Activated T-cell treated with anti-CD3 and anti-CD28 coated beads for 48 hours (primary cell): ENCODE measurements around the gene TBC1D9B.

Source experiments
- DNase-seq: peaks from one replicate; pipeline ENCODE4 v3.0.0-alpha.2; 2020; ENCODE audit warnings: low read depth

TBC1D9B gene

DNA sequence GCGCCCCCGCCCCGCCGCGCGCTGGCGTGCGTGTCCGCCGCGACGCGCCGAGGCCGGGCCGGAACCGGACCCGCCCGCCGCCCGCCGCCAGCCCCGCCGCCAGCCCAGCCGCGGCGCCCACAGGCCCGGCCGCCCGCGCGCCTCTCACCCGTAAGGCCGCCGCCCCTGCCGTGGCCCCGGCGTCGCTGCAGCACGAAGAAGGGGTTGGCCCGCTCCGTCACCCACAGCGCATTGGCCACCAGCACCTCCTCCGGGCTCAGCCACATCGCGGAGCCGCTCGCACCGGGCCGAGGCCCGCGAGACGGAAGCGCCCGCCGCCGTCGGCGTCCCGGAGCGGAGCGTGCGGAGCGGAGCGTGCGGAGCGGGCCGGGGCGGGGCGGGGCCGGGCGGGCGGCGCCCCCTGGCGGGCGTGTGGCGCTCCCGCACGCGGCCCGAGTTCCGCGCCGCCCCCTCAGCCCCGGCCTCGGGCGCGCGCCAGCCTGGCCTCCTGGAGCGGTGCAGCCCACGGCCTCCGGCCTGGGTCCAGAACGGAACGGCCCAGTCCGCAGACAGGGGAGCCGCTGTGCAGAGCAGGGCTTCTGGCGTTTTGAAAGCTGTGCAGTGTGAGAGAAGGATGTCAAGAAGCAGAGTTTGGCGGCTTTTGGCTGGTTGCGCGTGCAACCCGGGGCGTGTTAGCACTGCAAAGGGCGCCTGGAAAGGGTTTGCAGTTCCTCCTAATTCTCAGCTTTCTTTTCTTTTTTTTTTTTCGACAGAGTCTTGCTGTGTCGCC lies at the start of gene TBC1D9B:
Gene TBC1D9B, minus strand, starts transcription at position 342 of the 769 bp plus-strand sequence. Its CDS starts 76 bp downstream, at position 266.
- DNase-seq, result peak; percentile 65

- no peak for DNase-seq
Measured at GRCh38 chr5:179955630-179956029, 47.9 kb upstream of the TBC1D9B start.

- DNase-seq, result no peak
Measured at GRCh38 chr5:179955062-179955461, 47.4 kb upstream of the TBC1D9B start.

GRCh38 chr5:179954434-179954833 lies 46.7 kb upstream of the TBC1D9B start:
- DNase-seq, result no peak

GRCh38 chr5:179953987-179954386 lies 46.3 kb upstream of the TBC1D9B start:
- no peak for DNase-seq

- no peak for DNase-seq
Measured at GRCh38 chr5:179936976-179937681, 29.4 kb upstream of the TBC1D9B start.

DNA sequence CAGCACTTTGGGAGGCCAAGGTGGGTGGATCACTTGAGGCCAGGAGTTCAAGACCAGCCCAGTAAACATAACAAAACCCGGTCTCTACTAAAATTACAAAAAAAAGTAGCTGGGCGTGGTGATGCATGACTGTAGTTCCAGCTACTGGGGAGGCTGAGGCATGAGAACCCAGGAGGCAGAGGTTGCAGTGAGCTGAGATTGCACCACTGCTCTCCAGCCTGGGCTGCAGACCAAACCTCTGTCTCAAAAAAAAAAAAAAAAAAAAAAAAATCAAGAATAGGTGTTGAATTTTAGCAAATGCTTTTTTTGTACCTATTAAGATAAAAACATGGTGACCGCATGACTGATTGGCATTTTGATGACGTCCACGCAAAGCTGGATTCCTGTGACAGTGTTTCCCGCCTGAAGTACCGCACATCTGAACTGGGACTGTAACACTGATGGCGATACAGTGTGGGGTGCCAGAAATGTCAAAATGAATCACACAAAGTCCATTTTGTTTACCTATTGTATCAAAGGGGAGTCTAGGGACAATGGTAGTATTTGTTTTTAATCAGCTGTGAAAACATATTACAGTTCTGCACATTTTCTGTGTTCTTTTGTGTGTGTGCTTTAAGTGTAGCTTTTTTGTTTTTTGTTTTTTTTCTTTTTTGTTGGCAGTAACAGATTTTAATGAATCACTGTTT lies 23.2 kb upstream of the TBC1D9B start:
- no peak for DNase-seq

DNA sequence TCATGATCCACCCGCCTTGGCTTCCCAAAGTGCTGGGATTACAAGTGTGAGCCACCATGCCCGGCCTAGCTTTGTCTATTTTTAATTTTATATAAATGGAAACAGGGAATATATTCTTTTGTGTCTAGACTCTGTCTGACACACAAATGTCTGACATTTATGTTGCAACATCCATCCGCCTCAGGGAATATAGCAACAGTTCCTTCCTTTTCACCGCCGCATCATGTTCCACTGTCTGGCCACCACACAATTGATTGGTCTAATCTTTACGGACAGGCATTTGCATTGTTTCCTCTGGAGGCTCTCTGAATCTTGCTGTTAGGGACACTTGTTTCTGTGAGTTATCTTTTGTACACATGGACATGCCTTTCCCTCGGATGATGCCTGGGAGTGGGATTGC lies 20.1 kb upstream of the TBC1D9B start:
- DNase-seq, result no peak

- DNase-seq, result no peak
Measured at GRCh38 chr5:179926657-179927056, 19.0 kb upstream of the TBC1D9B start.

- no peak for DNase-seq
Measured at GRCh38 chr5:179923436-179923835, 15.7 kb upstream of the TBC1D9B start.

DNA sequence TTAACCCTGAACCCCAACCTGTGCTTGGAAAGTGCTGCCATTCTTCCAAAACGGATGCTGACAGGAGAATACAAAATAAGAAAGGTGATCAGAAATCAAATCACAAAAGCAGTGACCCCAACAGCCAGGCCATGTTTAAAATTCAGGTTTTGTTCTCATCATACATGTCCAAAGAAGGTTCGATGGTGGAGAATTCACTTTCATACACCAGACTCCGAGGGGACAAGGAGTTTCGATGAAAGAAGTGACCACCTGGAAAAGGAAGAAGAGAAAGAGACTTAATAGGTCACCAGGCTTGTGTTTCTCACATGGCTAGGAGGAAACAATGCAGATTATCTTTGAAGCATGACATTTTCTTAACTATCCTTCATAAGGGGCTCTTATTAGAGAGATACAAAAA lies 12.5 kb upstream of the TBC1D9B start:
- DNase-seq, result no peak

- no peak for DNase-seq
Measured at GRCh38 chr5:179919487-179920060, 11.9 kb upstream of the TBC1D9B start.

GRCh38 chr5:179918742-179919486 lies 11.2 kb upstream of the TBC1D9B start:
- DNase-seq, result no peak

- DNase-seq, result no peak
Measured at GRCh38 chr5:179916523-179916922, 8.8 kb upstream of the TBC1D9B start.

GRCh38 chr5:179915406-179915935 lies 7.8 kb upstream of the TBC1D9B start:
- no peak for DNase-seq

GRCh38 chr5:179914032-179914755 lies 6.5 kb upstream of the TBC1D9B start:
- DNase-seq, result no peak

- DNase-seq, result no peak
Measured at GRCh38 chr5:179913461-179913860, 5.8 kb upstream of the TBC1D9B start.

GRCh38 chr5:179912951-179913350 lies 5.3 kb upstream of the TBC1D9B start:
- no peak for DNase-seq

DNA sequence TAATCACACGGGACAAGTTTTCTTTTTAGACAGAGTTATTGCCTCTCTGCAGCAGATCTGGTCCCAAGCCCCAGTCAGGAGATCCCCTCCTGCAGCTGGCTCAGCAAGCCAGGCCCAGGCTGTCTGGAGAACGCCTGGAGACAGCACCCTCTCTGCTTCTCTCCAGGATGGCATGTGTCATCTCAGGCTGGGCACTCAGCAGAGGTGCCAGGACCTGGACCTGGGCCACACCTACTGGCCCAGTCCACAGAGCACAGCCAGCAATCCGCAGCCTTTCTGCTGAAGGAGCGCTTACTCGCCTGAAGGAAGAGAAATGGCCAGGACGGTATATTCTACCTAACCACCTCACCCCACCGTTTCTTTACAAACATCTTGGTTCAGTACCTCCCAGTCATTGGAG lies 4.7 kb upstream of the TBC1D9B start:
- DNase-seq, result no peak

GRCh38 chr5:179909224-179909623 lies 1.5 kb upstream of the TBC1D9B start:
- no peak for DNase-seq

DNA sequence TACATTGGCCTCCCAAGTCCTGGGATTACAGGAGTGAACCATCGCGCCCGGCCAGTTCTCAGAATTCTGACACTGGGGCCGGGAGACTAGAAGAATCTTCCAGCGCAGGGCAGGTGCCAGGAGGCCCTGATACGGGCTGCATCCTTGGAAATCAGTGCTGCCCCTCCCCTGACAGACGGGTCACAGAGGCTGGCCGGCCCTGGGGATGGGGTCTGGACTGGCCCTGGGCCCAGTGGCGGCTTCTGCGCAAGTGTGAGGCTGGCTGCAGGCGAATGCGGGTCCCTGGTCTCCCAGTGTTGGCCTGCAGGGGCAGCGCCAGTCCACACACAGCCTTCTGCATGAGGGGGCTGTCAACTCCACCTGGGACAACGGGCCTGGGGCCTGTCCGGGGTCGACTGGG lies 831 bp upstream of the TBC1D9B start:
- no peak for DNase-seq
